Activated CD4-positive, alpha-beta memory T cell treated with anti-CD3 and anti-CD28 coated beads for 36 hours (primary cell): Measurements from ENCODE around the gene TMEM52. TPM values are rescaled to one million over a fixed set of nuclear protein-coding genes. Genes with fewer than 3 reads are reported as not detected.
A peak's percentile ranks its signal among the peaks of the same experiment; 100 is the strongest.

Experiments used
- CTCF ChIA-PET: fragments of 350-600 bp; sonication (Branson Sonifier 250); formaldehyde crosslinking; loops from one replicate; lab custom pipeline; 2021; ENCODE audit warnings: antibody characterized with exemption, inconsistent platforms; lab: Charles Lee
- POLR2A ChIA-PET: fragments of 350-600 bp; sonication (Branson Sonifier 250); formaldehyde crosslinking; loops from one replicate; lab custom pipeline; 2021; ENCODE audit warnings: antibody characterized with exemption; lab: Charles Lee
- DNase-seq: peaks from one replicate; pipeline ENCODE4 v3.0.0-alpha.2; 2020
- H3K27ac Mint-ChIP-seq: one replicate; pipeline ENCODE4 v1.8.0; 2021; ENCODE audit warnings: mixed read lengths
- H3K27me3 Mint-ChIP-seq: one replicate; pipeline ENCODE4 v1.8.0; 2021; ENCODE audit warnings: mixed read lengths
- H3K36me3 Mint-ChIP-seq: one replicate; pipeline ENCODE4 v1.8.0; 2021; ENCODE audit warnings: mixed read lengths
- H3K4me1 Mint-ChIP-seq: one replicate; pipeline ENCODE4 v1.8.0; 2021; ENCODE audit warnings: low read depth, mixed read lengths
- H3K4me3 Mint-ChIP-seq: one replicate; pipeline ENCODE4 v1.8.0; 2021; ENCODE audit warnings: mild to moderate bottlenecking, mixed read lengths
- H3K9me3 Mint-ChIP-seq: one replicate; pipeline ENCODE4 v1.8.0; 2021; ENCODE audit warnings: mixed read lengths
- intact Hi-C: fragments of 100-400 bp; cut with micrococcal nuclease; formaldehyde crosslinking; loops from one replicate; pipeline ENCODE4 v1.15.1; 2023
- total RNA-seq, 2 experiments: library from RNA; stranded (reverse); gene quantifications; one replicate each; pipeline ENCODE4 v1.2.3, GENCODE V29; 2021

The TMEM52 gene
- total RNA-seq, 2 experiments from 2014 or later: 0.33 to 0.34 TPM

DNA sequence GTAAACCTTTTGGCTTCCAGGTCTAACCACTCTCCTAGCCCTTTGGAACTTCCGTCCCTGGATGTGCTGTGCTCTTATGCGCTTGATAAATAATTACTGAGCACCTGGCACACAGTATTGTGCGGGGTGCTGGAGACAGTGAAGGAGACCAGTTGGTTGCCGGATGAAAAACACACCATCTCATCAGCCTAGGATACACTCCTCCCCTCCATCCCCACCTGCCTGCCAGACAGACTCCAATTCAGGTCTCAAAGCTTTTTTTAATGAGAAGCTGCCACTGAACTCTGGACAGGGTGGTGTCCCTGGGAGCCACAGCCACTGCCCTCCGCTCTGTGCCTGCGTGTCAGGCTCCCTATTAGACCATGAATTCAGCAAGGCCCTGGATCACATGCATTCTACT, 37.4 kb downstream of the TMEM52 start:
- CTCF ChIA-PET: interaction anchor here (2.0 kb wide), 1 partner anchor 24 kb away, joined by 6 read pairs; no protein-coding TSS in a partner anchor
- Mint-ChIP-seq H3K9me3 (no peaks in the 10 kb centered on the region), H3K4me3 (no peak overlapping the region), H3K36me3 (peaks cover 16% of the 10 kb centered on the region), H3K27ac (no peak overlapping the region), H3K27me3 (no peaks in the 10 kb centered on the region), H3K4me1 (peaks cover 67% of the 10 kb centered on the region)
- intact Hi-C loops: no loop called here
- POLR2A ChIA-PET: no interaction called here
- no peak for DNase-seq

DNA sequence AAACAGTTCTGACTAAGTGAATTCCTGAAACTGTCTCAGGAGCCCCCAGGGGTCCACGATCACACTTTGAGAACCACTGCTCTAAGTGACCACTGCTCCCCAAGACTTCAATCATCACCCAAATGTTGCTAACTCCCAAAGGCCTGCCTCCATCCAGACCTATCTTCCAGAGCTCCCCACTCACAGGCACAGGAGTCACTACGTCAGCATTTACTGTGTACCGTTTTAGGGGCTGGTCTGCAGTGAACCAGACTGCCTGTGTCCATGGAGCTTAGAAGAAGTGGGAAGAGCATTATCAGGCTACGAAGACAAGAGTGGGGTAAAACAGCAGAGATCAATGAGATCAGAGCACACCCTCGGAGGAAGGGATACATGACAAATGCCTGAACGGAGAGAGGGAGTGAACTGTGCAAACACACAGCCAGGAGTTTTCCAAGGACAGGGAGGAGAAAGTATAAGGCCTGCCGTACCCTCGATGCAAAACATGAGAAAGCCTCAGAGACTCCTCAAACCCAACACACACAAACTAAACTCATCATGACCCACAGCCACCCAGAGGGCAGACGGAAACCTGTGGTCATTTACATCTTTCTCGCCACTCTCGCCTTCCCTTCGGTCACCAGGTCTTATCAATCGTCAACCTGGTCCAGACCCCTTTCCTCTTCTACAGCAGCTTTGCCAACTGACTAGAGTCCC, 38.3 kb downstream of the TMEM52 start:
- POLR2A ChIA-PET: interaction anchor here (0.6 kb wide), 1 partner anchor 33 kb away, joined by 3 read pairs; no protein-coding TSS in a partner anchor
- peak overlapping the region; percentile 14 for H3K27ac Mint-ChIP-seq
- no peaks in the 10 kb centered on the region for H3K9me3 Mint-ChIP-seq
- peaks cover 71% of the 10 kb centered on the region for H3K4me1 Mint-ChIP-seq
- DNase-seq: no peak
- intact Hi-C loops: no loop called here
- CTCF ChIA-PET: interaction anchor here (0.6 to 2.0 kb wide), 3 partner anchors 21 to 72 kb away, joined by 3 to 6 read pairs (median 3); no protein-coding TSS in a partner anchor
- H3K36me3 Mint-ChIP-seq: peaks cover 14% of the 10 kb centered on the region
- no peaks in the 10 kb centered on the region for H3K27me3 Mint-ChIP-seq
- H3K4me3 Mint-ChIP-seq: no peak overlapping the region

DNA sequence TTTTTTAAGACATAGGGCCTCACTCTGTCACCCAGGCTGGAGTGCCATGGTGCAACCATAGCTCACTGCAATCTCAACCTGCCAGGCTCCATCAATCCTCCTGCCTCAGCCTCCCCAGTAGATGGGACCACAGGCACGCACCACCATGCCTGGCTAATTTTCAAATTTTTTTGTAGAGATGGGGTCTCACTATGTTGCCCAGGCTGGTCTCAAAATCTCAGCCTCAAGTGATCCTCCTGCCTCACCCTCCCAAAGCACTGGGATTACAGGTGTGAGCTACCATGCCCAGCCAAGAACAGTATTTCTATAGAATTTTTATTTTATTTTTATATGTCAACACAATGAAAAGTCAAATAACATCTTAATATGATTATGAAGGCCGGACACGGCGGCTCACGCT, 39.1 kb downstream of the TMEM52 start:
- Mint-ChIP-seq H3K36me3 (peaks cover 20% of the 10 kb centered on the region), H3K27ac (no peak overlapping the region), H3K4me3 (no peak overlapping the region), H3K4me1 (peaks cover 79% of the 10 kb centered on the region), H3K9me3 (no peaks in the 10 kb centered on the region), H3K27me3 (no peaks in the 10 kb centered on the region)
- ChIA-PET POLR2A (no interaction called here), CTCF (interaction anchor here (0.6 kb wide), 2 partner anchors 72 to 81 kb away, joined by 3 read pairs; no protein-coding TSS in a partner anchor)
- DNase-seq: no peak
- intact Hi-C loops: loop anchor here (5.0 kb wide), 1 partner anchor 38 kb away; no protein-coding TSS in a partner anchor

DNA sequence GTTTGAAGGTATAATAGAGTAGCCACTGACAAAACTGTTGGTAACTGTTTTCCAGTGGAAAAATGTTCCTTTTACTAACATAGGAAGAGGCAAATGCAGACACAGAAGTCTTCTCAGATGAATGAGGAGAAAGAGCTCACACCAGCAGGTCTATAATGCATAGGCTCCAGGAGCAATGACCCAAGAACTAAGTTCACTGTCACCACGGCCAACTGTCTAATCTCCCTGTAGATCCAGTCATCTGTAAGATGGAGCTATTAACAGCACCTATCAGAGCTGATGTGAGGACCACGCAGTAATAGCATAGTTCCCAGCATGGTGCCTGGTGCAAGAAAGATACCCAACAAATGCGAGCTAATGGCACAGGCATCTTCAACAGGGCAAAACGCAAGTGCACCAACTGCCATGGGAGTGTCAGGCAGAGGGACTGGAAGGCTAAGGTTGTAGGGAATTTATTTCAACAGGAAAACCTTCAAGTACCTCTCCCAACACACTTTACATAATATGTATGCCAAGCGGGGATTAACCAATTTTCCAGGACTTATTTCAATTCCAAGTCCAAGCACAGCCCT, 41.1 kb downstream of the TMEM52 start:
- Mint-ChIP-seq H3K4me3 (no peak overlapping the region), H3K9me3 (no peaks in the 10 kb centered on the region), H3K4me1 (peaks cover 78% of the 10 kb centered on the region), H3K36me3 (peaks cover 22% of the 10 kb centered on the region), H3K27me3 (no peaks in the 10 kb centered on the region), H3K27ac (peak overlapping the region; percentile 59)
- DNase-seq: no peak
- CTCF ChIA-PET: interaction anchor here (0.8 kb wide), 1 partner anchor 18 kb away, joined by 3 read pairs; no protein-coding TSS in a partner anchor
- intact Hi-C loops: loop anchor here (5.0 kb wide), 1 partner anchor 36 kb away; no protein-coding TSS in a partner anchor
- POLR2A ChIA-PET: no interaction called here

DNA sequence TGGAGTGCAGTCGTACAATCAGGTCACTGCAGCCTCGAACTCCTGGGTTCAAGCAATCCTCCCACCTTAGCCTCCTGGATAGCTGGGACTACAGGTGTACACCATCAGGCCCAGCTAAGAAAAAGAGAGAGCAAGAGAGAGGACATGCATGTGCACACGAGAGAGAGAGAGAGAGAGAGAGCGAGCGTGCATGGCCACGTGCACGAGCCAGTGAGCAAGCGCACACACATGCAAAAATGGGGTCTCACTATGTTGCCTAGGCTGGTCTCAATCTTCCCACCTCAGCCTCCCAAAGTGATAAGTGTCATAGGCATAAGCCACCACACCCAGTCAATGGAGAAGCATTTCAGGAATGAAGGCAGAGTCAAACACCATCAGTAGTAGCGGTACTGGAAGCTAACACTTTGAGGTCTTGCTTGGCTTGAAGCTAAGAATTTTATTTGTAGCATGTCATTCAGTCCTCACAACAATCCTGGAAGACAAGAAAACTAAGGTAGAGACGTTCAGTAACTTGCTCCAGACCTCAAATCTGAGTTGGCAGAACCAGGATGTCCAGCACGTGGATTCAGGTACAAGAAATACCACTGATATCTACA, 42.6 kb downstream of the TMEM52 start:
- ChIA-PET CTCF (interaction anchor here (1.3 to 1.5 kb wide), 2 partner anchors 11 to 29 kb away, joined by 3 to 4 read pairs; no protein-coding TSS in a partner anchor), POLR2A (interaction anchor here (1.2 to 1.5 kb wide), 2 partner anchors 10 to 53 kb away, joined by 3 to 9 read pairs; no protein-coding TSS in a partner anchor)
- intact Hi-C loops: loop anchor here (1.0 to 5.0 kb wide), 4 partner anchors 12 to 52 kb away; no protein-coding TSS in a partner anchor
- Mint-ChIP-seq H3K27me3 (no peaks in the 10 kb centered on the region), H3K4me1 (peaks cover 80% of the 10 kb centered on the region), H3K9me3 (no peaks in the 10 kb centered on the region), H3K27ac (peak overlapping the region; percentile 79), H3K36me3 (peaks cover 28% of the 10 kb centered on the region), H3K4me3 (no peak overlapping the region)
- DNase-seq: no peak

DNA sequence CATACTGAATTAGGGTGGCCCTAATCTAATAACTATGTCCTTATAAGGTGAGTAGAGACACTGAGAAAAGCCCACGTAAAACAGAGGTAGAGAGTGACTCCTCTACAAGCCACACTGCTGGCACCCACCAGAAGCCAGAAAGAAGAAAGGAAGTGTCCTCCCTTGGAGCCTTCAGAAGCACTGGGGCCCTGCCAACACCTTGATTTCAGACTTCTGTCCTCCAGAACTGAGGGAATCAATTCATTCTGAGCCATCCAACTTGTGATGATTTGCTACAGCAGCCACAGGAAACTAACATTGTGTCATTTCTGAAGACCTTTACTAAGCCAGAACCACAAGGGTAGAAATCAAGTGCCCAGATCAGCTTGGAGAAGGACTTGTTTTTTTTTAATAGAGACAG, 43.1 kb downstream of the TMEM52 start:
- H3K4me1 Mint-ChIP-seq: peaks cover 78% of the 10 kb centered on the region
- H3K36me3 Mint-ChIP-seq: peaks cover 28% of the 10 kb centered on the region
- intact Hi-C loops: loop anchor here (1.0 to 5.0 kb wide), 5 partner anchors 12 to 52 kb away; no protein-coding TSS in a partner anchor
- ChIA-PET POLR2A (interaction anchor here (1.2 to 1.5 kb wide), 2 partner anchors 11 to 52 kb away, joined by 3 to 9 read pairs; no protein-coding TSS in a partner anchor), CTCF (interaction anchor here (1.3 to 1.5 kb wide), 2 partner anchors 12 to 30 kb away, joined by 3 to 4 read pairs; no protein-coding TSS in a partner anchor)
- no peaks in the 10 kb centered on the region for H3K27me3 Mint-ChIP-seq
- H3K9me3 Mint-ChIP-seq: no peaks in the 10 kb centered on the region
- peak; percentile 80 for DNase-seq
- peak overlapping the region; percentile 79 for H3K27ac Mint-ChIP-seq
- no peak overlapping the region for H3K4me3 Mint-ChIP-seq

DNA sequence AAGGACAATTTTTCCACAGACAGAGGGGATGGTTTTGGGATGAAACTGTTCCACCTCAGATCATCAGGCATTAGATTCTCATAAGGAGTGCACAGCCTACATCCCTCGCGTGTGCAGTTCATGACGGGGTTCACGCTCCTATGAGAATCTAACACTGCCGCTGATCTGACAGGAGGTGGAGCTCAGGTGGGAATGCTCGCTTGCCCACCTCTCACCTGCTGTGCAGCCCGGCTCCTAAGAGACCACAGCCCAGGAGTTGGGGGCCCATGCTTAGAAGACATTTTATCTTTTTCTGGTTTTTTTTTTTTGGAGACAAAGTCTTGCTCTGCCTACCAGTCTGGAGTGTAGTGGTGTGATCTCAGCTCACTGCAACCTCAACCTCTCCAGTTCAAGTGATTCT, 44.2 kb downstream of the TMEM52 start:
- H3K4me3 Mint-ChIP-seq: no peak overlapping the region
- peaks cover 80% of the 10 kb centered on the region for H3K4me1 Mint-ChIP-seq

DNA sequence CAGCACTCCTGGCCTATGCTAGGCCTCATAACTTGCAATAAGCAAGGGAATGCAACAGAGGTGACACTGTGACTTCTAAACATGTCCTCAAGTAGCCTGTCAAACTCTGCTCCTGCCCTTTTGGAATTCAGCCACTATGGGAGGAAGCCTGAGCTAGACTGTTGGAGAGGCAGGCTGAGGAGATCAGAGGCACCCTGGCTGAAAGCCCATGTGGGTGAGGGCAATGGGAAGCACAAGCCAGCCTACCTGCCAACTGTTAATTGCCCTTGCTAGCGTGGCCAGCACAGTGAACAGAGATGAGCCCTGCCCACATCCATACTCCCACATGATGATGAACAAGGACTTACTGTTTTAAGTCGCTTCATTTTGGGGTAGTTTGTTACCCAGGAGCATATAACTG, 45.9 kb downstream of the TMEM52 start:
- DNase-seq: no peak
- Mint-ChIP-seq H3K27me3 (no peaks in the 10 kb centered on the region), H3K4me1 (peaks cover 74% of the 10 kb centered on the region), H3K36me3 (peaks cover 21% of the 10 kb centered on the region), H3K27ac (no peak overlapping the region), H3K4me3 (no peak overlapping the region), H3K9me3 (no peaks in the 10 kb centered on the region)
- POLR2A ChIA-PET: no interaction called here
- intact Hi-C loops: no loop called here
- CTCF ChIA-PET: no interaction called here

More for the DNA sequence above, 44.2 kb downstream of the TMEM52 start:
- POLR2A ChIA-PET: interaction anchor here (0.6 kb wide), 1 partner anchor 25 kb away, joined by 4 read pairs; no protein-coding TSS in a partner anchor
- Mint-ChIP-seq H3K27me3 (no peaks in the 10 kb centered on the region), H3K27ac (no peak overlapping the region), H3K9me3 (no peaks in the 10 kb centered on the region), H3K36me3 (peaks cover 26% of the 10 kb centered on the region)
- CTCF ChIA-PET: interaction anchor here (0.6 to 1.1 kb wide), 3 partner anchors 34 to 191 kb away, joined by 3 to 6 read pairs (median 5); no protein-coding TSS in a partner anchor
- intact Hi-C loops: loop anchor here (2.0 to 5.0 kb wide), 2 partner anchors 18 to 33 kb away; no protein-coding TSS in a partner anchor
- no peak for DNase-seq

DNA sequence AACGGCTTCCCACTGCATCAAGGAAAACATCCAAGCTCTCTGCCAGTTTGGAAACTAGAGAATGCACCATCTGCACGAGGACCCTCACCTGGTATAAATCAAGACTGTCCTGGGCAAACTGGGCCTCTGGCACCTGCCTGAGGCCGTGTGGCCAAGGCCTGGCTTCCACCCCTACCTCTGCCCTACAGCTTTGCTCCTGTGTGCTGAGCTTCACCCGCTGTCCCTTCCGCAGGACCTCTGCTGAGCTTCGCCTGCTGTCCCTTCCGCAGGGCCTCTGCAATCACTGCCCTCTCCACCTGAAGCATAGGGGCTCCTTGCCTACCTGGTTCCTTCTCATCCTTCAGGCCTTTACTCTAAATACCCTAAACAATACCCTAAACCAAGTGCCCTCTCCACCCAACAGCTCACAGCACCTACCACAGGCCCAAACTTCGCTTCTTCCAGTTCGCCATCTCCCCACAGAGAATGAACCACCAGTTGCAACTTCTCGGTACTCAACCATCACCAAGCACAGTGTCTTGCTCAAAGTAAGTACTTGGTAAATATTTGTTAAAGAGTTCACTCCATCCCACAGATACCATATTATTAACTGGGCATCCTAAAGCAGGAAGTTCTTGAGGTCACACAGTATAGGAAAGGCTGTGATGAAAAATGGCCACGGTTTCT, 46.6 kb downstream of the TMEM52 start:
- peaks cover 68% of the 10 kb centered on the region for H3K4me1 Mint-ChIP-seq
- H3K27ac Mint-ChIP-seq: peak overlapping the region; percentile 13
- no peak overlapping the region for H3K4me3 Mint-ChIP-seq
- no peaks in the 10 kb centered on the region for H3K27me3 Mint-ChIP-seq
- intact Hi-C loops: no loop called here
- ChIA-PET POLR2A (no interaction called here), CTCF (no interaction called here)
- H3K9me3 Mint-ChIP-seq: no peaks in the 10 kb centered on the region
- DNase-seq: no peak
- H3K36me3 Mint-ChIP-seq: peaks cover 21% of the 10 kb centered on the region

DNA sequence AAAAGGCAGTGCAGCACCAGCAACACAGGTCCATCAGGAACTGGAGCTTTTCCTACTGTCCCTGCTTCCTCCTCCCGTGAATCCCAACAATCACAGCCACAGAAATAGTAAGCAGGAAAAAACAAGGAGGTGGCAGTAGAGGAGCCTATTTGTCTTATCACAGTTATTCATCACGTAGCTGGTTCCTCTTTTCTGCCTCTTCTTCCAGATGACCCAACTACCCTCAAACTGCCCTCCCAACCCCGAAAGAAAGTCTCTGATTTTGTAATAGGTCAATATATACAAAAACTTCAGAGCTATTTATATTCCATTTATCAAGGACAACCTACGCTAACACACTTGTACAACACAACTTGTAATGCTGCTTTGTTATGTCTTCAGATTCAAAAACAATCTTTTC, 49.6 kb downstream of the TMEM52 start:
- Mint-ChIP-seq H3K4me3 (no peak overlapping the region), H3K27me3 (no peaks in the 10 kb centered on the region), H3K9me3 (no peaks in the 10 kb centered on the region), H3K4me1 (peaks cover 60% of the 10 kb centered on the region), H3K36me3 (peaks cover 14% of the 10 kb centered on the region), H3K27ac (peak overlapping the region; percentile 15)
- ChIA-PET POLR2A (interaction anchor here (0.8 kb wide), 1 partner anchor 20 kb away, joined by 3 read pairs; no protein-coding TSS in a partner anchor), CTCF (no interaction called here)
- no peak for DNase-seq
- intact Hi-C loops: no loop called here
